Neuron (in vitro differentiated cells): ENCODE results near the gene STOML1.

Experiments
- H2AFZ ChIP-seq: one replicate; pipeline ENCODE4 v1.6.1; 2013; ENCODE audit warnings: low read depth, mild to moderate bottlenecking, inconsistent platforms, low read length, moderate library complexity
- H3K27me3 ChIP-seq: one replicate; pipeline ENCODE4 v1.6.1; 2013; ENCODE audit warnings: low read length; ENCODE audit not compliant: insufficient read depth
- H3K36me3 ChIP-seq: one replicate; pipeline ENCODE4 v1.6.1; 2013; ENCODE audit warnings: low read length; ENCODE audit not compliant: insufficient read depth
- H3K4me1 ChIP-seq: one replicate; pipeline ENCODE4 v1.6.1; 2013; ENCODE audit warnings: low read length; ENCODE audit not compliant: insufficient read depth
- H3K4me3 ChIP-seq: 2 replicates; pipeline ENCODE4 v1.5.1; 2013; ENCODE audit warnings: mild to moderate bottlenecking, low read length, moderate library complexity
- H3K9me3 ChIP-seq: one replicate; pipeline ENCODE4 v1.6.1; 2013; ENCODE audit warnings: low read length

The STOML1 gene

DNA sequence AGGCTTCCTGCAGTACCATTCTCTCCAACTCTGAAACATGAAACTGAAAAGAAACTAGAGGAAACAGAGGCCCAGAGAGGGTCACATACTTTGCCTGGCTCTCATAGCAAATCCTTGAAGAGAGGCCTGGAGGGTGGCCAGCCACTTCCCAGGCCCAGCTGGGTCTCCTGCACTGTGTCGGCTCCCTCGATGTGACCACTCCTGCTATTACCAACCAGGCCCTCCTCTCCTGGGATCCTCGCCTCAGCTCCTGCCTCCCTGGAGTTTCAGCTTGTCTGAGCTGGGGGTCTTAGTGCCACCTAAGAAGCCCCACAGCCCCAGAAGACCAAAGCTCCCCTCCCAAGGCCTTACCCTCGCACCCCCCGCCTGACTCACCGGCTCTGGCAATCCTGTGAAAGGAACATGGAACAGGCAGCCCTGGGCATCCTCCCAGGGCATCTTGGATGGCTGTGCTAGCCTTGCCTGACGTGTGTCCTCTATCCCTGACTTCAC is 61.3 kb downstream of the STOML1 start:
- H2AFZ ChIP-seq = no peak overlapping the region
- peaks cover 31% of the 10 kb centered on the region for H3K4me1 ChIP-seq
- no peaks in the 10 kb centered on the region for H3K36me3 ChIP-seq
- H3K9me3 ChIP-seq = no peaks in the 10 kb centered on the region
- H3K4me3 ChIP-seq = no peak overlapping the region
- no peaks in the 10 kb centered on the region for H3K27me3 ChIP-seq

DNA sequence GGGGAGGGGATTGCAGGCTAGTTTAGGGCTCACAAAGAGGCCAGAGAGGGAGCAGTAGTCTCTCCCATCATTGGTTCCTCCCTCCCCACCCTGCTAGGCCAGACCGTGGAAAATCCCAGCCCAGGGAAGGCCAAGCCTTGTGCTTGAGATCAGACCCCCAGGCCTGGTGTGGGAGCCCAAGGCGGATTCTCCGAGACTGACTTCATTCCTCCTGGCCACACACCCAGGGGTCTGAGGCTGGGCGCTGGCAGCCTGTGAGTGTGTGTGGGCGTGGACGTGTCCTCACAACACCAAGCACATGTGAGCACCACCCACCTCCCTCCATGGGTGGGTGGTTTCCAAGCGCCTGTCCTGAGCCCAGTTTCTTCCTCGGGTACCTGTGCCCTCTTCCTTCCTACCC is 61.7 kb downstream of the STOML1 start:
- Histone ChIP-seq H2AFZ (no peak overlapping the region), H3K4me3 (no peak overlapping the region), H3K36me3 (no peaks in the 10 kb centered on the region), H3K9me3 (no peaks in the 10 kb centered on the region), H3K27me3 (no peaks in the 10 kb centered on the region), H3K4me1 (peaks cover 31% of the 10 kb centered on the region)

DNA sequence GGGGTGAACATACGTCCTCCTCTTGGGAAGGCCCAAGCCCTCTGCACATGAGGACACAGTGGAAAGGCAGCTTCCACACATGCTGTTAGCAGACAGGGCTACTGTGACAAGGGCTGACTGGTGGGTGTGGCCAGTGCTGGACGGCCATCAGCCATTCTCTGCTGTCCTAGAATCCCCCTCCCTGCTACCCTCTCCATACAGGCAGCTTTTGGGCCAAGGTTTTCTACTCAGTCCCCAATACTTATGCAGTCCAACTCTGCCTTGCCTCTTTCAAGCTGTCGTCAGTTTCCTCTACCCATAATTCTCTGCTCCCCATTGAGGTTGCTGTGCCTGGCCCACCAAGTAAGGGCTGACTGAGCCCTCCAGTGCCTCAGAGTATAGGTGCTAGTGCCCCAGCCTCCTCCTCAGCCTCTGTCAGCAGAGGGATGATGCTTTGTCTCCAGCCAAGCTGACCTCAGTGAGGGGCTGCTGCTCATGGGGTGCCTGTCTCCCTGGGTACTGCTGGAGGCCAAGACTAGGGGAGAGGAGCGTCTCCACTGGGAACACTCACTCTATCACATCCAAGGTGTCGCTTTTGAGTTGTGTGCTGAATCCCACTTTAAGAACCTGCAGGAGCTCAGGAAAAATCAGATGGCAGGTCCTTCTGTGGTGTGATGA is 63.0 kb downstream of the STOML1 start:
- Histone ChIP-seq H3K4me1 (peaks cover 34% of the 10 kb centered on the region), H3K36me3 (no peaks in the 10 kb centered on the region), H3K4me3 (no peak overlapping the region), H3K27me3 (no peaks in the 10 kb centered on the region), H3K9me3 (no peaks in the 10 kb centered on the region), H2AFZ (no peak overlapping the region)
